GM19395 (cell line): ENCODE results near the gene DTX1.

ENCODE experiments used
- ATAC-seq: cut with Tn5 transposase; IDR thresholded peaks from one replicate; pipeline ENCODE4 v1.9.1; 2021; ENCODE audit warnings: mild to moderate bottlenecking, moderate library complexity; ENCODE audit not compliant: unreplicated experiment

DTX1 gene

GRCh38 chr12:113092607-113093408 is 36.3 kb downstream of the DTX1 start:
- no peak for ATAC-seq

GRCh38 chr12:113093409-113094101 is 37.0 kb downstream of the DTX1 start:
- ATAC-seq, result no peak

GRCh38 chr12:113094738-113095137 is 38.2 kb downstream of the DTX1 start:
- no peak for ATAC-seq

GRCh38 chr12:113095405-113095804 is 38.9 kb downstream of the DTX1 start:
- ATAC-seq, result no peak

- ATAC-seq, result no peak
These were observed 40.3 kb downstream of the DTX1 start for GRCh38 chr12:113096675-113097461.

GRCh38 chr12:113097716-113098440 is 41.3 kb downstream of the DTX1 start:
- no peak for ATAC-seq

GRCh38 chr12:113098441-113099028 is 42.0 kb downstream of the DTX1 start:
- no peak for ATAC-seq

- no peak for ATAC-seq
These were observed 42.8 kb downstream of the DTX1 start for GRCh38 chr12:113099364-113099763.

GRCh38 chr12:113099764-113100163 is 43.2 kb downstream of the DTX1 start:
- no peak for ATAC-seq

GRCh38 chr12:113101751-113102150 is 45.2 kb downstream of the DTX1 start:
- ATAC-seq, result no peak

GRCh38 chr12:113102811-113103210 is 46.3 kb downstream of the DTX1 start:
- no peak for ATAC-seq

GRCh38 chr12:113103756-113104450 is 47.4 kb downstream of the DTX1 start:
- no peak for ATAC-seq

- ATAC-seq, result no peak
These were observed 48.5 kb downstream of the DTX1 start for GRCh38 chr12:113104953-113105510.

GRCh38 chr12:113105606-113106271 is 49.2 kb downstream of the DTX1 start:
- ATAC-seq, result no peak

GRCh38 chr12:113106361-113106760 is 49.8 kb downstream of the DTX1 start:
- ATAC-seq, result no peak

GRCh38 chr12:113108308-113108707 is 51.8 kb downstream of the DTX1 start:
- ATAC-seq, result no peak

GRCh38 chr12:113109360-113109759 is 52.8 kb downstream of the DTX1 start:
- no peak for ATAC-seq

- no peak for ATAC-seq
These were observed 53.5 kb downstream of the DTX1 start for GRCh38 chr12:113109872-113110599.
